Activated effector memory CD4-positive, alpha-beta T cell treated with Interleukin-2 at 50 U/mL for 16 hours (primary cell): ENCODE results near the gene CST6.
"Not testable (repeated sequence)": the region's sequence is repeated elsewhere in the genome, so short reads cannot be mapped to it uniquely, and the experiment has no call there.

Source experiments
- DNase-seq: peaks from one replicate; pipeline ENCODE4 v3.0.0-alpha.2; 2020

CST6 gene

DNA sequence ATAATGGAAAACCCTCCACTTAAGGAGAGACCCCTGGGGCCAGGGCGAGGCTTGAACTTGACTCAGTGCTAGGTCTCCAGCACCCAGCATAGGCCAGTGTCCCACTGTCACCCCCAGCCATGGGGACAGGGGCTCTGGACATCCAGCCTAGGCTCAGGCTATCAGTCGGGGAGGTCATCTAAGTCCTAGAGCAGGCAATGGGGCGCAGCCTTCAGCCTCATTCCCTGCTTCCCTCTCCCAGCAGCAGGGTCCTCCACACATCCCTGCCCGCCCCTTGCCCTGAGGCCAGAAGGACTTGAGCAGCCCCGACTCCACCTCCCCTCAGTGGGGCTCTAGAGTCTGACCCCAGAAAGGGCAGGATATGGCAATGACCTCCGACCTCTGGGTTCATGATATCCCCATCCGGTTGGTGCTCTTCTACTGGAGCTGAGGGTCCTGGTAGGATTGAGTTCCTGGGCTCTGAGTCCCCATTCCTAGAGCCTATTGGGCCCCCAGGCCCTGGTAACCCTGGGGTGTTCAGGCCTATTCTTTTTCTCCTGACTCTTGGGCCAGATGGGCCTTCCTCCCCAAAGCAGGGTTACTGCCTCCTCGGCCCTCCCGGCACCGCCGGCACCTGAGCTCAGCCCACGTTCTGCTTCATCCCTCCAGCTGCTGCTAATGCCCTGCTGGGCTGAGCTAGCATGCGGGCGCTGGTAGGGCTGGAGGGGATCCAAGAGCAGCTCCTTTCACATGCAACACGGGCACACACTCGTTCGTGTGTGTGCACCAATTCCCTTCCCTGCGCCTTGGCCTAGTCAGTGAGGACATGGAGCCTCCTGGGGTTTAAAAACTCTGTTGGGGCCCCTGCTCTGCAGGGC, 4.4 kb downstream of the CST6 start:
- no peak for DNase-seq

DNA sequence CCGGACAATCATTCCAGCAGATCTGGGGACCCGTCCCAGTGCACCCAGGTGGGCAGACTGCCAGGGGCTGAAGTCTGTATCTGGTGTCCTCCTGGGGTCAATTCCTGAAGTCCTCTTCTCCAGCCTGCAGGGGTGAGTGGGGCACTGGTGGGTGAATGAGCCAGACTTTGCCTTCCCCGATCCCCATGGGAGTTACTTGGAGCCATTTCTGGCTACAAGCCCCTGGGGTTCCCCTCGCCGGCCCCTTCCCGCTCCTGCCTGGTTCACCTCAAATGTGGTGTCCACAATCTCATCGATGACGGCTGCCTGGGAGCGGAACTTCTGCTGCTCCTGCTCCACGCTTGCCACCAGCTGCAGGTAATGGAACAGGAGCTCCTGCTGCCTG, 5.0 kb downstream of the CST6 start:
- DNase-seq, result no peak

DNA sequence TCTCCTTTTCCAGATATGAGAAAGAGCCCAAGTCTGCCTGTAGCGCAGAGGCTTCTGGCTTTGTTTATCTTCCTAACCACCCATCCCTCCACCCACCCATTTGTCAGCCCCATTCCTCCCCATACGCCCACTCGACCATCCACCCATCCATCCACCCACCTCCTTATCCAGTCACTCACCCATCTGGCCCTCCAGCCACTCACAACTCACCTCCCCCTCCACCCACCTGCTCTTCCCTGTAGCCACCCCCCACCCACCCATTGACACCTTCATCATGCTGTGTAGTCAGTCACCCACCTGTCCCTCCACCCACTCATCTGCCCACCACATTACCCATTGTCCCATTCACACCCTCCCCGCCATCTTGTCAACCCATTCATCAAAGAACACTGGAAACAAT, 5.5 kb downstream of the CST6 start:
- no peak for DNase-seq

DNA sequence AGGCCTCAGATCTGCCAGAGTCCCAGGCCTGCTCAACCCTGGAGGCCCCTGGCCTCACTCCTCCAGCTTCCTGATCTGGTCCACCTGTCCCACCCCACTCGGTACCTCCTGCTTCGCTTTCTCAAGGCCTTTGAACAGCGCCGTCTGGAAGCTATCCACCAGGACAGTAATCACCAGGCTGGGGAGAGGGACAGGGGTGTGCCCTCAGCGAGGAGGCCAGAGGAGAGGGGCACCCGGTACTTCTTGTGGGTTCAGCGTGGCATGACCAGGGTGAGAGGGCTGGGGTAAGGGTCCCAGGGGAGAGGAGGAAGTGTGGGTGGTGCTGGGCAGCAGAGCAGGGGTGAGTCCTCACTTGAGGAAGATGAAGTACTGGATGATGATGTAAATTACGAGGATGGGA, 8.4 kb downstream of the CST6 start:
- no peak for DNase-seq

DNA sequence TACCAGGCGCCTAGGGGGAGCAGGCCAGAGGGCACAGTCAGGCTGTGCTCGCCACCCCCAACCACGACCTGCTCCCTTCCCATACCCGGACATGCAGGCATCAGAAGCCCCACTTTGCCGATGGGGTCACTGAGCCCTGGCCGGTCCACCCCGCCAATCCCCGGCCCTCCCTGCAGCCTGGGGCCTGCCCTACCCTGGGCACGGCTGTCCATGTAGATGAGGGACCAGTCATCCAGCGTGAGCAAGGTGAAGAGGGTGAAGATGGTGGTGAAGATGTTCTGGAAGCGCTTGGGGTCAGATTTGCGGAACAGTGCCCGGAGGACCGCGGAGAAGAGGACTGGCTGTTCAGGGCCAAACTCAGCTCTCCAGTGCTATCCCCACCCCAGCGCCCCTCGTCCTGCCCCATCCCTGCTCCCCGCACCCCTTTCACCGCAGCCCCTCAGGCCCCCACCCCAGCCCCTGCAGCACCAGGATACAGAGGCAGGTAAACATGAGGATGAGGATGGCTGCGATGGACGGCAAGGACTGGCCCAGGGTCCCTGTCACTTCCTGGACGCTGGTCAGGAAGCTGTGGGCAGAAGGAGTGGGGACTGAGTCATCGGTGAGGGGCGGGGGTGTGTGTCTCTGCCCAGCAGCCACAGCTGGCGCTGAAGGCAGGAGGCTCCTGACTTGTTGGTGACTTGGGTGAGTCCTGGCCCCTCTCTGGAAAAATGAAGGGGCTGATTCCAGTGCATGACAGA, 9.0 kb downstream of the CST6 start:
- DNase-seq, result no peak

DNA sequence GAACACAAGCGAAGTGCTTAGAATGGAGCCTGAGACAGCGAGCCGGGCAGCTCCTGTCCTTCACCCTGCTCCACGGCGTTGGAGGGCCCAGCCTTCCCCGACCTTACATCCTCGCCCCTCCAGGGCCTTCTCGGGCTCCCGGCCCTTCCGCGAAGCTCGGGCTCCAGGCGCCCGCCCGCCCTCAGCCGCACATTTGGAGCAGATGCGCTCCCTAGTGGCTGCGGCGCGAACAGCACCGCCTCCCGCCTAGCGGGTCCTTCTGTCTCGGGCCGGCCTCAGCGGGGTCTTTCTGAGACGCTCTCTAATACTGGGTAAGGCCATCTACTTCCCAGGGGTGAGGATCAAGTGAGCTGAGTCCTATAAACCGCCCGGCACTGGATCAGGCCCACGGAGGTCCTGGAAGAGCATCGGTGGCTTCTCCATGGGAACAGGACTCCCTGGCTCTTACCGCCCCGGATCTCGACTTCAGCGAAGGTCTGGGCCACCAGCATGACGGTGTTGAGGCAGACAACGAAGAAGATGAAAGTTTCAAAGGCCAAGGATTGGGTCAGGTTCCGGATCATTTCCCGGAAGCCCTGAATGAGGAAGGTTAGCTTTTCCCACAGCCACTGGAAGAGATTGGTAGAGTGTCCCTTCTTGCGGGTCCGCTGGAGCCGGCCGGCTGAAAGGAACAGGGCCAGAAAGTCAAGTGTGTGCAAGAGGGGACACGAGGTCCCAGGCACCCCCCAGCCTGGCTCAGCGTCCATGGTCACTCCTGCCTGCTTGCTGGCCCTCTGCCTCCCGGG, 10.8 kb downstream of the CST6 start:
- peak; percentile 63 for DNase-seq

DNA sequence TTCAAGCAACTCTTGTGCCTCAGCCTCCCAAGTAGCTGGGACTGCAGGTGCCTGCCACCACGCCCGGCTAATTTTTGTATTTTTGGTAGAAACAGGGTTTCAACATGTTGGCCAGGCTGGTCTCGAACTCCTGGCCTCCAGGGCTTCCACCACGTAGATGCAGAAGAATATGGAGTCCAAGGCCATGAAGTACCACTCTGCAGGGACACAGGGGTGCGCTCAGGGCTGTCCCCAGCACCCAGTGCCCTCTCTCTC, 11.3 kb downstream of the CST6 start:
- not testable (repeated sequence) for DNase-seq

DNA sequence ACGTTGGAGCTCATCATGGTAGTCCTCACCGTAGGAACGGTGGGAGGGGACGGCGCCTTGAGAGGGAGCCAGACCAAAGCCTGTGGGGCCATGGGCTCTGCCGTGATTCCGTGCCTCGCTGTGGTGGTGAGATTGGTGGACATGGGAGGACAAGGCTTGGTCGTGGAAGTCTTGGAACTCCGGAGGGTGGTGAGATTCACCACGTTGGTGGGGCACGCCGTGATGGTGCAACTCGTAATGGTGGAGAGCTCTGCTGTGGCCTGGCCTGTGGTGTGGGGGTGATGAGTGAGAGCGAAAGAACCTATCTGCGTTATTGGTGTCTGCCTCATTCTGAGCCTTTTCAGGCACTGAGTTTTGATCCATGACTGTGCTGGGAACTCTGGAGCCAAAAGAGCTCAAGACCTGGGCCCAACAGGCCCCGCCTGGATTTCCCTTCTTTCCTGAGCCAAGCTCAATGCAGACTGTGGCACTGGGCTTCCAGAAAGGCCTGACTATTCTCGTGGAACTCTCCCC, 14.3 kb downstream of the CST6 start, which contains the start of gene CATSPER1:
CATSPER1 (minus strand) TSS at position 463 of the 513 bp plus-strand sequence; CDS start at position 363, 100 bp downstream.
- no peak for DNase-seq

DNA sequence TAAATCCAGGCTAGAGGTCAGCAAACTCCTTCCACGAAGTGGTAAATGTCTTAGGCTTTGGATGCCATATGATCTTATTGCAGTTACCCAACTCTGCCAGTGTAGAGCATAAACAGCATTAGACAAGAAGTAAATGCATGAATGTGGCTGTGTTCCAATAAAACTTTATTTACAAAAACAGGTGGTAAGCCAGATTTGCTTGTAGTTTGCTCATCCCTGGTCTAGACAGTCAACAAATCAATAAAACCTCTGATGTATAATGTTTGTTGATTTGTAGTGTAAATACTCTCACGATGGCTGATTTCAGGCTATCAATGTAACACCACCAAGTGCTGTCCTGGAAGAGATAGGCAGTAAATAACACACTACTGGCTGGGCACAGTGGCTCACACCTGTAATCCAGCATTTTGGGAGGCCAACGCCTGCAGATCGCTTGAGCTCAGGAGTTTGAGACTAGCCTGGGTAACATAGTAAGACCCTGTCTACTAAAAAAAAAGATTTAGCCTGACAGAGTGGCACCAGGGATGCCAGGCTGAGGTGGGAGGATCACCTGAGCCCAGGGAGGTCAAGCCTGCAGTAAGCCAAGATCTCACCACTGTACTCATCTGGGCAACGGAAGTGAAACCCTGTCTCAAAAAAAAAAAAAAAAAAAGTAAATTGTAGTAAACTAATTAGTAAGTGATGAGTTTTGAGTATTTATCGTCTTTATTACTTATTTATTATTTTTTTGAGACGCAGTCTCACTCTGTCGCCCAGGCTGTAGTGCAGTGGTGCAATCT, 21.3 kb downstream of the CST6 start:
- no peak for DNase-seq

DNA sequence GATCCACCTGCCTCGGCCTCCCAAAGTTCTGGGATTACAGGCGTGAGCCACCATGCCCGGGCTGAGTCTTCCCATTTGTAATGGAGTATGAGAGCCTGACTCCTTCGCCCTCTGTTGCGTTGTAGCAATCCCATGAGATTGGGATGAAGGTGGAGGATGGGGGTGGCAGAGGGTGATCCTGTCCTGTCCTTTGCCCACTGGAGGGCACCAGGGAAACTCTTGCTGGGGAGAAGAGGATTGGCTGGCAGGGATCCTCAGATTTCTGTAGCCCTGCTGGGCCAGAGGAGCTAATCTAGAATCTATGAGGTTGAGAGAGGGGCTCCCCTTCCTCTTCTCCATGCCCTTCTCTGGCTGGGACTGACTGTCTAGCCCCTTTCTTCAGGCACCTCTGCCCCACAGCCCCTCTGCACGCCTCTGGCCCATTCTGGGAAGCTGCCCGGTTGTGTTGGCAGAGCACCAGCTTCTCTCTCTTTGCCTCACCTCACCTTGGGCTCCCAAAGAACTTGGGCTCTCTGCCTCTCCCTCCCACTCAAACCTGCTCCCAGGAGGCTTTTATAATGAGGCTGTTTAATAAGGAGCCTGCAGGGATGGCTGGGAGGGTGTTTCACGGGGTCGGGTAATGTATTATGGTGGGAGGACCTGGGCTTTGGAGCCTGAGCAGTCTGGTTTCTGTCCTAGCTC, 24.0 kb downstream of the CST6 start:
- DNase-seq, result no peak

DNA sequence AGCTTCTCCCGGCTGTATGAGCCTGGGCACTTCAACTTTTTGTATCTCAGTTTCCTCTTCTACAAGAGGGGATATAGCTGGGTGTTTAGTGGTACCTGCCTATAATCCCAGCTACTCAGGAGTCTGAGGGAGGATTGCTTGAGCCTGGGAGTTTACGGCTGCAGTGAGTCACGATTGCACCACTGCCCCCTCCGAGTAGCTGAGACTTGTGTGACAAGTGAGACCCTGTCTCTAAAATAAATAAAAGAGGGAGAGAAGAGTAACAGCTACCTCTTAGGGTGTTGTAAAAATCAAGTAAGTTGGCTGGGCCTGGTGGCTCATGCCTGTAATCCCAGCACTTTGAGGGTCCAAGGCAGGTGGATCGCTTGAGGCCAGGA, 24.5 kb downstream of the CST6 start:
- DNase-seq, result no peak

DNA sequence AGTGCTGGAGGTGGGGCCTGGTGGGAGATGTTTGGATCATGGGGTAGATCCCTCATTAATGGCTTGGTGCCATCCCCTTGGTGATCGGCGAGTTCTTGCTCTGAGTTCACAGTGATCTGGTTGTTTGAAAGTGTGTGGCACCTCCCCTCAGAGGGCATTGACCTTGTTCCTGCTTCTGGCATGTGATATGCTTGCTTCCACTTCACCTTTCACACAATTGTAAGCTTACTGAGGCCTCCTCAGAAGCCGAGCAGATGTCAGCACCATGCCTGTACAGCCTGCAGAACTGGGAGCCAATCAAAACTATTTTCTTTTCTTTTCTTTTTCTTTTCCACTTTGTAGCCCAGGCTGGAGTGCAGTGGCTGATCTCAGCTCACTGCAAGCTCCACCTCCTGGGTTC, 25.5 kb downstream of the CST6 start:
- no peak for DNase-seq

DNA sequence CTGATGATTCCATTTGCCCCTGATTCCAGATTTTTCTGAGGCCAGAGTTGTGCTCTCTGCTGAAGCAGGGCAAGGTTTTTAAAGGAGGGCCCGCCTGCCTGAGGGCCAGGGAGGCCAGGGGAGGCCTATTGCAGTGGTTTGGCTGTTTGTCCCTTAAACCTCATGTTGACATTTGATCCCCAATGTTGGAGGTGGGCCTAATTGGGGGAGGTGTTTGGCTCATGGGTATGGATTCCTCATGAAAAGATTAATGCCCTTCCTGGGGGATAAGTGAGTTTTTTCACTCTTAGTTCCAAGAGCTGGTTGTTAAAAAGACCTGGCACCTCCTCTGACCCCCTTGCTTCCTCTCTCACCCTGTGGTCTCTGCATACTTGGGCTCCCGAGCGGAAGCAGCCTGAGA, 28.0 kb downstream of the CST6 start:
- DNase-seq, result no peak

DNA sequence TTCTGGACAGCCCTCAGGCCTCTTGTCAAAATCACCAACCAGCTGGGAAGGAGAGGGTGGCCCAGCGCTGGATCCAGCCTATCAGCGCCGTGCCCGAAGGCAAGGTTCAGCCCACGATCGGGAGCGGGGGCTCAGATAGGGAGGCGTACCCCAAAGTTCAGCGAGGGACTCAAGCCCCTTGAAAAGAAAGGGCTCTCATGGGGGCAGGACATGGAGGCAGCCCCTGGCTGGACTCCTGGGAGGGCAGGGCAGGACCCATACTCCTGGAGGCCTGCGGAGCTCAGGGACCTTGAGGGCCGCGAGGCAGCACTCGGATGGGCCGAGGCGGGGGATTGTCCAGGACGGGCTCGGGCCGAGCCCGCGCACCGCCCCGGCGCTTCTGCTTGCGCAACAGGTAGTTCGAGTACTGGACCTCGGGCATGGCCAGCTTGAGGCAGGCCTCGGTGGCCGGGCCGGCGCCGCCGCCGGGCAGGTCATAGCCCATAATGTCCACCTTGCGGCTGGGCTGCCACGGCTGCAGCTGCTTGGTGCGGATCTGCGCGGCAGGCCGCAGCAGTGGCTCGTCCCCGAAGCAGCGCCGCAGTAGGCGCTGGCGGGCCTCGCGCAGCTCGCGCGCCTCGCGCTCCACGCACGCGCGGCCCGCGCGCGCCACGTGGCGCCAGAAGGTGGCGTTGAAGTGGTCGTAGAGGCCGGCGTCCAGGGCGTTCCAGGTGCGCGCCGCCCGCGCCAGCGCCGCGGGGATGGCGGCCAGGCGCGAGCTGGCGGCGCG, 30.6 kb downstream of the CST6 start:
- DNase-seq, result no peak

DNA sequence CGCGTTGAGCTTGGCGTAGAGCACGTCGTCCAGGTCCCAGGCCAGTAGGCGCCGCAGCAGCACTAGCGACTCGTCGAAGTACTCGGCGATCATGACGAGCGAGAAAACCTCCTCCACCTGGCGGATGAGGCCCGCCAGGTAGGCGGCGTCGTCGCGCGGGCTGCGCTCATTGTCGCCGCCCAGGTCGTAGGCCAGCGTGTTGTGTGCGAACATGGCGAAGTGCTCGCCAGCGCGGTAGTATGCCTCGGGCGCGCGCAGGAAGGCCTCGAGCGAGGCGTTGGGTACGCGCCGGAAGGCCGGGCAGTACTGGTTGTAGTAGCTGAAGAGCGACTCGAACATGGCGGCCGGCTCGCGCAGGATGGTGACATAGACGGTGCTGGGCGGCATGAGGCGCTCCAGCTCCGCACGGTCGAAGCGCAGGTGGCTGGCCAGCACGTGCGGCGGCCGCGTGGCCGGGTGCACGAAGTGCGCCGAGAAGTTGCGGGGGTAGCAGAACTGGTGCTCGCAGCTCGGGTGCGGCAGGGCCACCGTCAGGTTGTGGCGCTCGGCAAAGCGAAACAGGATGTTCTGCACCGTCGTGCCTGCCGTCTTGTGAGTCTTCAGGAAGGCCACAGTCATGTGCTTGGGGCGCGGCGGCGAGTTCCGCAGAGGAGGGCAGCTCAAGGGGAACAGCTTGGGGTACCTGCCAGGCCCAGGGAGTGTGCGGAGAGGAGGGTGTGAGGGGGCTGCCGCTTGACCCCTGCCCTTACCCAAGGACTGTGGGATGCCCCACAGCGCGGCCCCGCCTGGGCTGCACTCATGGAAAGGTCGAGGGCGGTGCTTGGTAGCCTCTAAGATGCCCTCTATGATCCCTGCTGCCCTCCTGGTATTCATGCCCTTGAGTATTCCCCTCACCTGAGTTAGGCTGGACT, 31.4 kb downstream of the CST6 start:
- no peak for DNase-seq

DNA sequence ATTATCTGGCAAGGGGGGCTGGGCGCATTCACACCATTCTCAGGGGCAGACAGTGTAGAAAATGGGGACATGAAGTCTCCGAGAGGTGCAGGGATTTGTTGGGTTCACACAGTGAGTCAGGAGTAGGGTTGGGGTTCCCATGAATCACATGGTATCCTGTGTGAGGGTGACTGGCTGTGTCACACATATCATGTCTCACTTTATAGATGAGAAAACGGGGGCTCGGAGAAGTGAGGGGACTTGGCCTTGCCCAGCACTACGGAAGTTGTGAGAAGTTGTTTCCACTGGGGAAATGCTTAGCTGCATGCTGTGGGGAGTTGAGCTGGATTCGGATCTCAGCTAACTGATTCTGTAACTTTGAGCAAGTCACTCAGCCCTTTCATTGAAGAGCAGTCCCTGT, 32.9 kb downstream of the CST6 start:
- DNase-seq, result no peak

DNA sequence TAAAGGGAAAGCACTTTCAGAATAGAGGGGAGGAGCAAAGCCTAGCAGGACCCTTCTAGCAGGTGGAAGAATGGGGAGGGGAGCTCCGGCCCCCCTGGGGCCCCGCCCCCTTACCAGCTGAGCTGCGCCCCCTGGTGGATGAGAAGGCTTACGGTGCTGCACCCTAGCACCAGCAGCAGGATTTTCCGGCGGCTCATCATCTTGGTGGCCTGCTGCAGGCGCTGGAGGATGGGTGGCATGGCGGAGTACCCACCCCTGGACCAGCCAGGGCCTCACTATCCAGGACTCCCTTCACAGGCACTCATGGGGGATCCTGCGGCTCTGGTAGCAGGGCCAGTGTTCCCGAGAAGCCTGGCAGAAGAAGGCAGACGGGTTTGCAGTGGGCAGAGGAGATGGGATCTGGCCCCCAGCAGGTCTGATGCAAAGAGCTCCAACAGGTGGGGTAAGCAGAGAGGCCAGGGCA, 33.4 kb downstream of the CST6 start:
- peak; percentile 72 for DNase-seq

DNA sequence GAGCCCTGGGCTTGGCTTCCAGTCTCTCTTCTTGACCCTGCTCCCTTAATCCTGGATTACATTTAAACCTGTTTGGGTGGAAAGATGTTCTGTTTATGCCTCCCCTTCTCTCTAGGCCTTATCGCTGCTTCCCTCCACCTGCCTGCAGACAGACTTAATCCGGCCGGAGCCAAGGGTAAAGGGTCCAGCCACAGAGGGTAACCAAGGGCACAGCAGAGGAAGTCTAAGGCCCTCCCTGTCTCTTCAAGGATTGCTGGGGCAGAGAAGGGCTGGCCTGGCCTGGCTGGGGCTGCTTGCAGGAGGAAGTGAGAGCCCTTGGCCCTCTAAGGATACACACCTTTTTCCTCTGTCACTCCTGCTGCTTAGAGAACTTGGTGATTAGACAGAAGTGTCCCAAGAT, 35.1 kb downstream of the CST6 start:
- no peak for DNase-seq

DNA sequence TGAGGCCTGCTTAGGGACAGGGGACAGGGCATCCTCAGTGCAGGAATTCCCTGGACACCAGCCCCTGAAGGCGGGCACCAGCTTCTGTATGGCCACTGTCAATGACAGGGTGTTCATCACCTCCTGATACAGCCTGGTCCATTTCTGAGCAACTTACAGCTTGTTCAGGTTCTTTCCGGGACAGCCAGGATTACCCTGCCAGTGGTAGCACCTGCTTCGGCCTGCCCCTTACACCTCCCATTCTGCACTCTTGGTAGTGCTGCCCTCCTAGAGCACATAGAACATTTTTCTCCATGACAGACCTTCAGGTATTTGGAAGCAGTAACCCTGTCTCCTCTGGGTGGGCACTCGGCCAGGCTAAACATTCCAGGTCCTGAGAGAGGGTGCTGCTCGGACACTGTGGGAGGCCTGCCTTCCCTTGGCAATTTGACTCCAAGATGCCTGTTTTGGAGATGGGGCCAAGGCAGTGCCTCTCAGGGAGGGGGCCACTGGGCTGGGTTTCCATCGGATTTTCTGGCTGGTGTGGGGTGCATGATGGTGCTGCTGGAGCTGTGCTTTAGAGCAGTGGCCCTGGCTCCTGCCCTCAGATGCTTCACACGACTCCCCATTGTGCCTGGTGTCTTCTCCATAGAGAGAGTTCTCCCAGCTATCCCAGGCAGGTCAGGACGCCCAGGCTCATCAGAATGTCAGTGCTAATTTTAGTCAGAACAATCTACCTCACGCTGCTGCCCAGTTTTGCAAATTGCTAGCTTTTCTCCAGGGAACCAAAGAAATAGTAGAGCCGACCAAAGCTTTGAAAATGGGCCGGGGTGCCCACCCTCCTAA, 35.9 kb downstream of the CST6 start:
- no peak for DNase-seq
